CD4-positive, alpha-beta T cell treated with Interleukin-12 subunit alpha and Interleukin-12 subunit beta, for 1 hour (primary cell): ENCODE results near the gene EFCAB14.
"Not testable (repeated sequence)": the region's sequence is repeated elsewhere in the genome, so short reads cannot be mapped to it uniquely, and the experiment has no call there.

Experiments used
- DNase-seq: peaks from one replicate; pipeline ENCODE4 v3.0.0-alpha.2; 2020

The EFCAB14 gene

DNA sequence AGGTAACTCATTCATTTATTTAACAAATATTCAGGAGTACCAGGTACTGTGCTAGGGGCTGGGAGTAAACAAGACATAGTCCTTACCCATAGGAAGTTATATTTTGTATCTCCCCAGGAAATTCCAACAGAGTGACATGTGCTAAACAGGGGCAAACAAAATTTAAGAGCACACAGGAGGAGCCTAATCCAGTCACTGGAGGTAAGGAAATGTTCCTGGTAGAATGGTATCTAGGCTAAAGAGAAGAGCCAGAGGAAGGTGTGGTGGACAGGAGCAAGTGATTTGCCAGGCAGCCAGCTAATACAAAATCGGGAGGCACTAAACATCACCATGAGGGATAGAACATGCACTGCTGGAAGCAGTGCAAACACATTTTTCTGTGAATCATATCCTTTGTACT is 36.9 kb downstream of the EFCAB14 start:
- no peak for DNase-seq

GRCh38 chr1:46681333-46682034 is 37.4 kb downstream of the EFCAB14 start:
- DNase-seq, result no peak

DNA sequence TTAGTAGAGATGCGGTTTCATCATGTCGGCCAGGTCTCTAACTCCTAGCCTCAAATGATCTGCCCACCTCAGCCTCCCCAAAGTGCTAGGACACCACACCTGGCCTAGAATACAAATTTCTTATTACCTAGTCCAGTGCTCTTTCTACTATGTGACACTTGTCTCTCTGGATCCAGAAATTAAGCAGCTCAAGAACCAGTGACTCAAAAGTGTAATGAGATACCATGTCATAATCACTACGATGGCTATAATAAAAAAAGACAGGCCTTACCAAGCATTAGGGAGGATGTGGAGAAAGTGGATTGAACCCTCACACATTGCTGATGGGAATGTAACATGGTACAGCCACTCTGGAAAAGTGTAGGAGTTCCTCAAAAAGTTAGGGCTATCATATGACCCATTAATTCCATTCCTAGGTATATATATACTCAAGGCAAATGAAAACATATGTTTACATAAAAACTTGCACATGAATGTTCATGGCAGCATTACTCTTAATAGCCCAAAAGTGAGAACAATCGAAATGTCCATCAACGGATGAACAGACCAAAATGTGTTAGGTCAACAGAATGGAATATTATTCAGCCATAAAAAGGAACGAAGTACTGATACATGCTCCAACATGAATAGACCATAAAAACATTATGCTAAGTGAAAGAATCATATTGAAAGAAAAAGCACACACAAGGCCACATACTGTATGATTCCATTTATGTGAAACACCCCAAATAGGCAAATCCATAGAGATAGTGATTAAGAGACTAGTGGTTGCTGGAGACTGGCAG is 38.9 kb downstream of the EFCAB14 start:
- no peak for DNase-seq

GRCh38 chr1:46677339-46677738 is 41.6 kb downstream of the EFCAB14 start:
- no peak for DNase-seq

DNA sequence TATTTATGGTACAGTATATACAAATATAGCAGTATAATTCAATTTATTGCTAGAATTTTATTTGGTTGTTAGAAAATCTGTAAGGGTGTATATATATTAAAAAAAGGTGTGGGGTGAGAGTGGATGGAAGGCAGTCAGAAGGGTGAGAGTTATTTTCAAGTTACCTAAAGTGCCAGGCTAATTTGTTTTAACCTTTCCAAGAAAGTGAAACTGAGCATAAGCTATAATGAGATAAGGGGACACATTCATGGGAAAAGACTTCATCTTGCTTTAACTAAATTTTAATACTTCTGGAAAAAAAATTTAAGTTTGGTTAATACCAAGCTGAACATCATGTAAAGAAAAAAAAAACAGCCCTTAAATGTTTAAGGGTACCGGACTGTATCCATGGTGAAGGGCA is 42.4 kb downstream of the EFCAB14 start:
- no peak for DNase-seq

DNA sequence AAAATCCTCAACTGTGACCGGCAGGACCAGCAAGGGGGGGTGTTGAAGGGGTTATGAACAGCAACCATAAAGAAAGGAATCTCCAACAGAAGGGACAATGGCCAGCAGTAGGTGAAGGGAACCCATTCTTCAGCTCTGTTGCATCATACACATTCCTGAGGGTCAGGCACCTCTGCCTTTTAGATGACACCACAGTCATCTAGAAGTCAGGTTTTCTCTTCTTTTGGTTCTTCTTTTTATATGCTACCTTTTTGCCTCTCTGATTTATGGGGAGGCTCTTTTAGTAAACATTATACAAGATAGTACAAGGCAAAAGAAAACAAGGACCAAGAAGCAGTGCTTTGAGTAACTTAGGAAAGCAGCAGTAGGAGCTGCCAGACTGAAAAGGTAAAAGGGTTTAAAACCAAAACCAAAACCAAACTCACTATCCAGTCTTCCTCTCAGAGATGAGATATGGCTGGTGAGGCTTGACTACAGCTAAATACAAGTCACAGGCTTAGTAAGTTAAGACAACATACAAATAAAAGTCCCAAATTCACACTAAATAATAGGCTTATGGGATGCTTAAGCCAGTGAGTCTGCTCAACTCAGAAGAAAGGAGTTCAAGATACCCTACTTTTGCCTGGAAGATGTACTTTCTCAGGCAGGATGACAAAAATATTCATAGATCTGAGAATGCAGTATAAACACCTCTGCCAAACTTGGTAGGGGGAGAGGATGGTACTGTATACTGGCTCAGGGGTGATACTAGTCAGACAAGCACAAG is 43.2 kb downstream of the EFCAB14 start:
- peak; percentile 46 for DNase-seq

- DNase-seq, result no peak
Measured at GRCh38 chr1:46673749-46674182, 45.1 kb downstream of the EFCAB14 start.

DNA sequence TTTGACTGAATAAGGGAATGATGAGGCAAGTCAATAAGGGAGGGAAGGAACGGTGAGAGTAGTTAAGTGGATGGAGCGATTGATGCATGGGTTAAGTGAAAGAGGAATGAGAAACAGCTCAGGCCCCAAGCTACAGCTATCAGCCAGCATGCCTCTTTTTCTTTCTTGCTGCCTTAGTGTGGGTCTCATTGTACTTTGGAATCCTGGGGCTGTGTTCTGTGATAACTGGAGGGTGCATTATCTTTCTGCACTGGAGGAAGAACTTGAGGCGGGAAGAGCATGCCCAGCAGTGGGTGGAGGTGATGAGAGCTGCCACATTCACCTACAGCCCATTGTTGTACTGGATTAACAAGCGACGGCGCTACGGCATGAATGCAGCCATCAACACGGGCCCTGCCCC is 46.2 kb downstream of the EFCAB14 start:
- DNase-seq, result no peak

DNA sequence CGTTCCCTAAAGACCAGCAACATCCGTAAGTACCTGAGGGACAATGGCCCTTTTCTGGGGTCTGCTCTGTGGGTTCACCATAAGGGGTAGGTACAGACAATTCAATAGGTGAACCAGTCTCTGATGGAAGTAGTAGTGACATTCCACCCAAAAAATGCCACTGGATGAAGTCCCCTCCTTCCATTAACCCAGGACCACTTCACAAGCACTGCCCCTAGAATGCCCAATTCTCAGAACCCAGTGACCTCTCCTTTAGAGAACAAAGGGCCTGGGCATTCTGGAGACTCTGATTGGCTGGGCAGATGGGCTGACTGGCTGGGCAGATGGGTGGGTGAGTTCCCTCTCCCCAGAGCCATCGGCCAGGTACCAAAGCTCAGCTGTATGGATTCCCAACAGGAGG is 47.4 kb downstream of the EFCAB14 start, which contains the start of gene TEX38:
Gene TEX38, plus strand, starts transcription at position 301 of the 400 bp plus-strand sequence. Its CDS starts 81 bp downstream, at position 382.
- DNase-seq, result no peak

DNA sequence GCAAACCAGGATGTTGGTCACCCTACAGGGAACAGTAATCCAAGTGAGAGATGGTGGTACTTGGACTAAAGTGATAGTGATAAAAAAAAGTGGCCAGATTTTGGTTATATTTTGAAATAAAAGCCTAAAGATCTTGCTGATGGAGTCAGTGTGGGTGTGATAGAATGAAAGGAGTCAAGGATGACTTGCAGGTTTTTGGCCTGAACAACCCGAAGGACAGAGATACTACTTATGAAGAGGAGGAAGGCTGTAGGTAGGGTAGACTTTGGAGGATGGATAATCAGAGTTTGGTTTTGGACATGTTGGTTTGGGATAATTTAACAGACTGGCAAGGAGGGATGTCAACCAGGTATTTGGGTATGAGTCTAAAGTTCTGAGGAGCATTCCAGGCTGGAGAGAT is 48.8 kb downstream of the EFCAB14 start:
- DNase-seq, result no peak

DNA sequence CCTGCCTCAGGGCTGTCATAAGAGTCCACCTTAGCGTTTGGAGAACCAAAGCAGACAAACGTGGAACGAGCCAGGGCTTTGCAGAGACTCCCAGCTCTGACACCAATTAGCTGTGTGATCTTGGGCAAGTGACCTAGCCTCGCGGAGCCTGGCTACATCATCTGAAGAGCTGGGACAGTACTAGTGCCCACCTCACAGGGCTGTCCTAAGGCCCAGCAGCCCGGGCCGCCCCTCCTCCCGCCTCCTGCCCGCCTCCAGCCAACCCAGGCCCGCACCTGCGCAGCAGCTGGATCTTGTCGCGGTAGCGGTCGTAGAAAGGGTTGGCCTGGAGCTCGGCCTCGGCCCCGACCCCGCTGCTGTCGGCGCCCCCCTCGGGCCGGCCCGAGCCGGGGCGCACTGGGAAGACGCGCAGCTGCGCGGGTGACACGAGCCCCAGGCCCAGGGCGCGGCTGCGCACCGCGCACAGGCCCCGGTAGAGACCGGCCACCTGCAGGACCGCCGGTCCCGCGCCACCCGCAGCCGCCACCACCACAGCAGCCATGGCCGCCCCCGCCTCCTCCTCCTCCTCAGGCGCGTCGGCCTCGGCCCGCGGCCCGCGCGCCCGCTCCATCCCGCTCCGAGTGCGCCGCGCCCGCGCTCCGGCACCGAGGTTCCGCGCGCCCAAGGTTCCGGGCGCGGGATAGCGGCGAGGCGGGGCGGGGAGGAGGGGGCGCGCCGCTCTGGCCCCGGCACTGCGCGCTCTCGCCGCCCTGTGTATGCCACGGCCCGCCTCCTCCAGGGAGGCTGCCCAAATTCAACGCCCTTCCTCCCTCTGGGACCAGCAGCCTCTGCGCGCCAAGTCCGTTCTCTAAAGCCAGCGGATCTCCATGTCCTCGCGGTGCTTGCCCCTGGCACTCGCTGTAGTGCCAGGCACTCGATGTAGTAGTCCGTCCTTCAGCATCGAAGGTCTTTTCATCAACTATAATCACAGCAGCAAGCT is 50.8 kb downstream of the EFCAB14 start, which contains the start of gene ATPAF1:
Gene ATPAF1, minus strand, starts transcription at position 583 of the 979 bp plus-strand sequence. Its CDS starts 42 bp downstream, at position 541.
- DNase-seq, result peak; percentile 72

DNA sequence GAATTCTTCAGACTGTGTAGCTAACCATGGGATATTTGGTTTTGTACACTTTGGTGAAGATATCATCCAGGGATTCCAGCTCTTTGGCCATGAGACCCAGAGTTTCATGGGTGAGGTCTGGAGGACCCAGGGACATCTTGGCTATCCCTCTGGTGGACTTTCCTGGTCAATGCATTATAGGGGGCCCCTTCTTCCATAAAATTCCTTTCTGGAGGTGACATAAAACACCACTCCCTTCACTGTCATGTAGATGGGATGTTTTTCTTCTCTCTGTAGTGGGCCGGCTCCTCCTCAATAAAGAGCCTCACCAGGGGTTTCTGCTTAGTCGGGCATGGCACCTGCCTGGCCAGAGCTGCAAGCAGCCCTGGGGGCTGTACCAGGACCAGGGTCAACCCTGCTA is 52.9 kb downstream of the EFCAB14 start:
- DNase-seq, result no peak

DNA sequence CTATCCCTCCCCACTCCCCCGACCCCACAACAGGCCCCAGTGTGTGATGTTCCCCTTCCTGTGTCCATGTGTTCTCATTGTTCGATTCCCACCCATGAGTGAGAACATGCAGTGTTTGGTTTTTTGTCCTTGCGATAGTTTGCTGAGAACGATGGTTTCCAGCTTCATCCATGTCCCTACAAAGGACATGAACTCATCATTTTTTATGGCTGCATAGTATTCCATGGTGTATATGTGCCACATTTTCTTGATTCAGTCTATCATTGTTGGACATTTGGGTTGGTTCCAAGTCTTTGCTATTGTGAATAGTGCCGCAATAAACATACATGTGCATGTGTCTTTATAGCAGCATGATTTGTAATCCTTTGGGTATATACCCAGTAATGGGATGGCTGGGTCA is 56.0 kb downstream of the EFCAB14 start:
- not testable (repeated sequence) for DNase-seq

GRCh38 chr1:46660116-46660515 is 58.8 kb downstream of the EFCAB14 start:
- DNase-seq, result not testable (repeated sequence)

GRCh38 chr1:46659307-46659870 is 59.5 kb downstream of the EFCAB14 start:
- DNase-seq, result no peak

- no peak for DNase-seq
Measured at GRCh38 chr1:46657775-46658174, 61.1 kb downstream of the EFCAB14 start.

- DNase-seq, result no peak
Measured at GRCh38 chr1:46656643-46657042, 62.3 kb downstream of the EFCAB14 start.

DNA sequence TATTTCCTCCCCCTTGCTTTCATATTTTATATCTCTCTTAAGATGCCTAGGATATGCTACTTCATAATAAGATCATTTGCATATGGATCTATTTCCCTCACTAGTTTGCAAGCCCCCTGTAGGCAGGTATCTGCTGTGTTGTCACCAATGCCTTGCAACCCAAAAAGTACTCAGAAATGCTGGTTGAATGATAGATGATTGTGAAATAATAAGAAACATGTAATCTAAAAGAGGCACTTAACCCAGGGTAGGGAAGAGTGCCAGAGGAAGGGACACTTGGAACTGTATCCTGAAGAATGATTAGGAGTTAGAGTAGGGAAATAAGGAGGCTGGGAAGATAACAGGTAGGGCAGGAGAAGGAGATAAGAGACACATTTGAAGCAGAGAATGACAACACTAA is 63.1 kb downstream of the EFCAB14 start:
- no peak for DNase-seq

DNA sequence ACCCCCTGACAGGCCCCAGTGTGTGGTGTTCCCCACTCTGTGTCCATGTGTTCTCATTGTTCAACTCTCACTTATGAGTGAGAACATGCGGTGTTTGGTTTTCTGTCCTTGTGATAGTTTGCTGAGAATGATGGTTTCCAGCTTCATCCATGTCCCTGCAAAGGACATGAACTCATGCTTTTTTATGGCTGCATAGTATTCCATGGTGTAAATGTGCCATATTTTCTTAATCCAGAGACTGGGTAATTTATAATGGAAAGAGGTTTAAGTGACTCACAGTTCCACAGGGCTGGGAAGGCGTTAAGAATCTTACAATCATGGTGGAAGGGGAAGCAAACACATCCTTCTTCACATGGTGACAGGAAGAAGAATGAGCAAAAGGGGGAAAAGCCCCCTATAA is 64.2 kb downstream of the EFCAB14 start:
- DNase-seq, result not testable (repeated sequence)

GRCh38 chr1:46654012-46654411 is 64.9 kb downstream of the EFCAB14 start:
- DNase-seq, result no peak

- DNase-seq, result no peak
Measured at GRCh38 chr1:46653405-46653958, 65.4 kb downstream of the EFCAB14 start.
